Left renal pelvis (tissue), 4 donors: ENCODE measurements around the gene TEKT3. TPM values are rescaled to one million over a fixed set of nuclear protein-coding genes. Genes with fewer than 3 reads are reported as not detected.

Experiments
- DNase-seq, 4 donors: peaks; one replicate each; pipeline ENCODE4 v3.0.0-alpha.2; 2013; ENCODE audit warnings: low read depth in 4 of 4, low spot score in 3 of 4
- polyA plus RNA-seq, 4 donors: library from polyadenylated mRNA; unstranded; fragments of 120-200 nt; gene quantifications; one replicate each; pipeline ENCODE4 v1.2.1, GENCODE V29; 2013; ENCODE audit not compliant: insufficient read length in 4 of 4

The TEKT3 gene
- polyA plus RNA-seq, 4 donors, result 0.96 to 3.0 (median 1.3) TPM

DNA sequence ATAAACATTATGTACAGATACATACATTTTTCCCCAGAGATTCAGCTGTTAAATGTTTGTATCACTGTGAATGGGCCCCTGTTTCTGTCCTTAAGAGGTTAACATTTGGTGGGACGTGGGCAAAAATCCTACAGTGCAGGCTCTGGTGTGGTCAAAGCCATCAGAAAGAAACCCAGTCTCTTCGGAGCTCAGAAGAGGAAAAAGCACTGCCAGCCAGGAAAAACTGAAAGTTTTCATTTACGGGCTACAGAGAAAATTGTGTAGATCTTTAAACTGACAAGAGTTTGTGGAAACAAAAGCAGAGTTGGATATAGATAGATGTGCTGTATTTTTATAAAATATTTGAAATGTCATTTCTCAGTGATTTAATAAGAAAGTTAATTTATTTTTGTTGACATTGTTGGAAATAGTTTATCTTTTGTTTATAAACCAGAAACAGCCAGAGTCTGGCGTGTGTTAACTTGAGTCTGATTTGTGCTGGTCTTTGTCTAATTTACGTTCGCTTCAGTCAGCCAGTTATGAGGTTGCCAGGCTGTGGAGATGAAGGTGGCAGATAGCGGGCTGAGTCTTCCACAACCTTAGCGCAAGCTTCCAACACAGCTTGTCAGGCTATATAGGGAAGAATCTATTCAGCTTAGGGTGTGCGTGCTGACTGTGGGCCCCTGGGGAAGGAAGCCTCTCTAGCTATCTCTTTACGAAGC, 9.5 kb upstream of the TEKT3 start:
- DNase-seq, result no peak

- no peak for DNase-seq
These were observed 7.7 kb upstream of the TEKT3 start for GRCh38 chr17:15349119-15349518.

- no peak for DNase-seq
These were observed 6.6 kb upstream of the TEKT3 start for GRCh38 chr17:15348021-15348420.

- DNase-seq, result no peak
These were observed 4.7 kb upstream of the TEKT3 start for GRCh38 chr17:15346066-15346595.

DNA sequence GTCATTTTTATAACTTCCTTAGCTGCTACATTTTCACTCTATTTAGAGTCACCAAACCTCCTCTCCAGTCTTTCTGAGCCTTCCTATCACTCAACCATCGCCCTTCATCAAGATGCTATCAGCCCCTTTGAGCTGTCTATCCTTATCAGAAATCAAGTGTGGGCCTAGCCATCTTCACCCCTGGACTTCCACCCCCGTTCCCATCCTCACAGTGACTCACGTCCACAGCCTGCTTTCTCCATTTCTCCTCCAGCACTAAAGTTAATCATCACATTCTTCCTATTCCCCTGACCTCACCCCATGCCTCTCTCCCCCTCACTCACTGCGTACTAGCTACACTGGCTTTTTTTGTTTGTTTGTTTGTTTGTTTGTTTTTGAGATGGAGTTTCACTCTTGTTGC, 2.4 kb upstream of the TEKT3 start:
- DNase-seq, result no peak

GRCh38 chr17:15342460-15342859, 1.1 kb upstream of the TEKT3 start:
- no peak for DNase-seq

DNA sequence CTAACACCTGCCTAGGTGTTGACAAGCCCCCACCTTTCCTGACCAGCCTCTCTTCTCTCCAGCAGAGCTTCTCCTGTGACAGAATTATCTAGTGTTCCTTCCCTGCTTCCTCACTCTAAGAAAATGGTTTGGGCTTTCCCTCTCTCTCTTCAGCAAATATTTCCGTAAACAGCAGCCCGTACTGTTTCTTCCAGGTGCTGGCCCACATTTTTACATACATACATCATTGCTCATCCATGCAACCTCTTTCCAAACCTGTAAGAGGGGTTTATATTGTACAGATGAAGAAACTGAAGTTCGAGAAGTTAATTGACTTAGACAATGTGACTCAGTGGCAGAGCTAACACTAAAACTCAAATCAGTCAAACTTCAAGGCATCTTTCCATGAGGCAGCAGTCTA, 569 bp upstream of the TEKT3 start:
- no peak for DNase-seq

DNA sequence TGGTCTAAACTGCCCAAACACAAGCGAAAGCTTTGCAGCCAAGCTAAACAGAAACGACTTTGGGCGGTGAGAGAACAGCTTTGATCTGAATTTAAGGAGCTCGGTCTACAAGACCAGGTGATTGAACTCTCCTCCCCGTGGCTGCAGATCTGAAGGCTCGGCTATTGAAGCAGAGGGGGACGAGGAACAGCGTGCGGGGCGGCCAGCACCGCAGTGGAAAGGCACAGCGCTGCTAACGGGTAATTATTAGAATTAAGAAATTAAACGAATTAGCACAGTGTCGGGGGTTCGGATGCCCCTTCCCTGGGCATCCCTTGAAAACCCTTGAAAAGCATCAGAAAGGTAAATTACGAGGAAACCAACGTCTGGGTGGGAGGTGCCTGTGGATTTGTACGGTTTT, 431 bp downstream of the TEKT3 start:
- DNase-seq, result no peak

GRCh38 chr17:15335446-15335845, 6.0 kb downstream of the TEKT3 start:
- no peak for DNase-seq

GRCh38 chr17:15334266-15334665, 7.1 kb downstream of the TEKT3 start:
- DNase-seq, result no peak

DNA sequence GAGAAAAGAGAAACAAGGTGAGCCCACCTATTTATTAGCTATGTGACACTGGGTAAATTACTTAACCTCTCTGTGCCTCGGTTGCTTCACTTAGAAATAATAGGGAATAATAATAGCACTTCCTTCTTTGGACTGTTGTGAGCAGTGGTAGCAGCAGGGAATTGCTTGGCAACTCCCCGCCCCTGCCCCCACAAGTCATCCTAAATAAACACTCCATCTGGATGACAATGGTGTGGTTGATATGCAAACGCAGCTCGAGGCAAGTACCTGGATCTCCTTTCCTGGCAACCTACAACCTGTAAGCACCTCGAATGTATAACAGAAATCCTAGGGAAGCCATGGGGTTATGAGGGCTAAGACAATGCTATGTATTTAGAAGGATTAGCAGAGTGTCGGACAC, 9.1 kb downstream of the TEKT3 start:
- DNase-seq, result no peak

DNA sequence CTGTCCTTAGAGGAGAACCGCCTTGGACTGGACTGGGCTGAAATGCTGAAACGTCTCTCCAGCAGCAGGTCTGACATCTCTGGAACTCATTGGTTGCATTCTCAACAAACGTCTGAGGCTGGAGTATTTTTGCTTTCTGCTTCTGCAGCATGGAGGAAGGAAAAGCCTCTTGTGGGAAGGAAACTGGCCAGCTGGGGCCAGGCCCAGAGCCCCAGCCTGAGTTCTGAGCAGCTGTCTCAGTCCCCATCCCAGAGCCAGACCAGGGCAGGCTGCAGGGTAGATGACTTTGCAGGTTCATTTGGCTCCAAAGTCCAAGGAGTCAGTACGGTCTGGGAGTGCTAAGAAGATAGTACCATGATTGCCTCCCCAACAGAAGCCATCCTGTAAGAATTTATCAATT, 18.3 kb downstream of the TEKT3 start:
- DNase-seq, result no peak

DNA sequence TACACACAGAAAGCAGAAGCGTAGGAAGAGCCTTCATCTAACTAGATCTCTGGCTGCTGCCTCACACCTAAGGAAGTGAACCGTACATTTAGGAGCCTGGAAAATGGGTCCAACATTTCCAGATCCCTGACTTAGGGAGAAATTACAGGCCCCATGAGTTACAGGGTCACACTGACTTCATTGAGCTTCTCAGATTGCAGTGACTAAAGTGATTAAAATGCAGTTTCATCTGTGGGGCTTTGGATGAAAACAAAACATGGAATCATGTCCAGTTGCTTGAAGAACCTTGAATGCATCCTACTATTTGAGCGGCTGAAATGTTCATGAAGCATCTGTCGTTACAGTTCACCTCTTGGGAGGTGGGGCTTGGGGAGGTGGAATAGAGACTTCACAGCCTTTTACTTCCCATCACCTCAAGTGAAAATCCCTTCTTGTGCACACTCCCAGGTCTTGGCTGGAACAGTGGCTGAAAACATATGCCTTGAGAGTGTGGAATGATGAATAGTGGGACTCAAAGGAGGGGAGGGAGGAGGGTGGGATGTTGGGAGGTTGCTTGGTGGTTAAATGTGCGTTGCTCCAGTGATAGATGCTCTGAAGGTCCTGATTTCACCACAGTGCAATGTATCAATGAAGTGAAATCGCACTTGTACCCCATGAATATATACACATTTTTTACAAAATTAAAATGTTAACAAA, 19.7 kb downstream of the TEKT3 start:
- no peak for DNase-seq

- DNase-seq, result no peak
These were observed 21.9 kb downstream of the TEKT3 start for GRCh38 chr17:15319452-15320010.

DNA sequence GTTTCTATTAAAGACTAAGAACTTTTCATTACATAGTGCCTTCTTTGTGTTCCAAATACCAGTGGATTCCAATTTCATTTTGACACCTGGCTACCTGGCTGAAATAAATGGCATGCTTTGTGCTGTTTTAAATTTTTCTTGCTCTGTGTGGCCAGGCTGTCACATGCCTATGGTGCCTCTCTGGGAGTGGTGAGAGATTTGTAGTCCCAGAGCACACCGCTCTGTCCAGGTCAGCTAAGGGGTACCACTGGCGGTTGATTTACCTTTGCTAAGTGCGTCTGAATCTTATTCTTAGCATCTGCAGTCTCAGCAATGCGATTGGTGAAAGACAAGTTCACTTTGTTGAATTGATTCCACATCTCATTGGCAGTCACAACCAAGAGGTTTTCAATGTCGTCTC, 29.4 kb downstream of the TEKT3 start:
- no peak for DNase-seq

GRCh38 chr17:15309793-15310192, 31.6 kb downstream of the TEKT3 start:
- DNase-seq, result no peak

- DNase-seq, result no peak
These were observed 32.2 kb downstream of the TEKT3 start for GRCh38 chr17:15309236-15309635.

DNA sequence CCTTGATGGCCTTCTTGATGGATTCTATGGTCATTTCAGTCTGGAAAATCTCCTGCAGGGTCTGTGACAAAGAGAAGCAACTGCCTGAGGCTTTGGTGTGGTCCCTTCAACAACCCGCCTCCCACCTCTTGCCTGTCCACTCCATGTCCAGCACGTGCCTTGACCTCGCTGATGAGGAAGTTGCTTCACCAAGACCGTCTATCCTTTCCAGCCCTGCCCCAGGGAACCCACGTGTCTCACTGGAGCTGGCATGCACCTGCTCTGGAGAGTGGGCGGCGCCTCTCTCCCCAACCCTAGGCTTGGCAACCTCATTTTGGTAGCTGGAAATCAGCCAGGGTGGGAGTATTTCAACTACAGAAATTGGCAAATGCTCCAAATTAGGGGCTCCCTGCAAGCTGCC, 32.6 kb downstream of the TEKT3 start:
- DNase-seq, result no peak

GRCh38 chr17:15307710-15308111, 33.7 kb downstream of the TEKT3 start:
- peak in 1 of 4 donors; percentile 14 for DNase-seq

- DNase-seq, result no peak
These were observed 37.5 kb downstream of the TEKT3 start for GRCh38 chr17:15303851-15304250.

GRCh38 chr17:15303268-15303667, 38.1 kb downstream of the TEKT3 start:
- no peak for DNase-seq

DNA sequence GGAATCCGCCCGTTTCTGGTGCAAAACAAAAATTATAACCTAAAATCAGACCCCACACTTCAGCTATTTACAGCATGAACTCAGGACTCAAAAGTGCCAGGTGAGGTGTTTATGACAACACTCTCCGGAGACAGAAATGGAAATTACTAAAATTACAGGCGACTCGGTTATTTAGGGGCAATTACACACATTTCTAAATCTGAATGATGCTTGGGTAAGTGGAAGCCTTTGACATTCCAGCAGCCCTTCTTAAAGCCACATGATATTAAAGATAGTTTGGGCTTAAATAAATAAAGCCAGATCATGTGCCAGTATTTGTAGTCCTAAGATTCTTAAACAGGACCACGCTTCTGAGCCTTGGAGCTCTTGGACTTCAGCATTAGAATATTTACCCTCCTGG, 39.6 kb downstream of the TEKT3 start:
- DNase-seq, result no peak
